Smooth muscle cell (in vitro differentiated cells): ENCODE data around the gene HACD3. TPM values are rescaled to one million over a fixed set of nuclear protein-coding genes. Genes with fewer than 3 reads are reported as not detected.
A peak's percentile ranks its signal among the peaks of the same experiment; 100 is the strongest.

Source experiments
- DNase-seq: peaks from one replicate; lab custom pipeline; 2025; ENCODE audit not compliant: unreplicated experiment; lab: John Stamatoyannopoulos, UW
- H2AFZ ChIP-seq: fragments of 200-600 bp; sonication (generic); 2 replicates; pipeline ENCODE4 v1.6.0; 2016; ENCODE audit warnings: antibody characterized with exemption, low read depth, mild to moderate bottlenecking
- H3F3A ChIP-seq: fragments of 200-600 bp; sonication (generic); 2 replicates; pipeline ENCODE4 v1.6.0; 2017; ENCODE audit warnings: antibody characterized with exemption, low read depth
- H3K27ac ChIP-seq: fragments of 200-600 bp; sonication (generic); 2 replicates; pipeline ENCODE4 v1.5.1; 2016; ENCODE audit warnings: low read depth, mild to moderate bottlenecking
- H3K27me3 ChIP-seq: fragments of 200-600 bp; sonication (generic); 2 replicates; pipeline ENCODE4 v1.6.1; 2016; ENCODE audit warnings: low read depth, mild to moderate bottlenecking
- H3K36me3 ChIP-seq: fragments of 200-600 bp; sonication (generic); 2 replicates; pipeline ENCODE4 v1.5.1; 2016; ENCODE audit warnings: low read depth
- H3K4me1 ChIP-seq: fragments of 200-600 bp; sonication (generic); 2 replicates; pipeline ENCODE4 v1.5.1; 2016; ENCODE audit warnings: low read depth
- H3K4me2 ChIP-seq: fragments of 200-600 bp; sonication (generic); 2 replicates; pipeline ENCODE4 v1.6.0; 2016; ENCODE audit warnings: mild to moderate bottlenecking
- H3K4me3 ChIP-seq: fragments of 200-600 bp; sonication (generic); 2 replicates; pipeline ENCODE4 v1.5.1; 2016; ENCODE audit warnings: mild to moderate bottlenecking
- H3K79me2 ChIP-seq: fragments of 200-600 bp; sonication (generic); 2 replicates; pipeline ENCODE4 v1.6.0; 2016; ENCODE audit warnings: low read depth, mild to moderate bottlenecking
- H3K9ac ChIP-seq: fragments of 200-600 bp; sonication (generic); 2 replicates; pipeline ENCODE4 v1.6.0; 2016; ENCODE audit warnings: low read depth
- H3K9me3 ChIP-seq: fragments of 200-600 bp; sonication (generic); replicated peaks from 2 replicates; pipeline ENCODE4 v1.5.1; 2016; ENCODE audit warnings: low read depth
- H4K20me1 ChIP-seq: fragments of 200-600 bp; sonication (generic); 2 replicates; pipeline ENCODE4 v1.6.0; 2016; ENCODE audit warnings: low read depth
- CTCF ChIP-seq: fragments of 200-600 bp; sonication (generic); IDR thresholded peaks from 2 replicates; pipeline ENCODE4 v1.5.1; 2017; ENCODE audit warnings: borderline replicate concordance, mild to moderate bottlenecking, antibody characterized with exemption; ENCODE audit not compliant: insufficient read depth, poor library complexity, severe bottlenecking
- WGBS: methylation state at CpG from one replicate; pipeline ENCODE4 v1.1.7; 2016; ENCODE audit warnings: low lambda C conversion rate; 5-methylcytosine and 5-hydroxymethylcytosine counted together
- polyA plus RNA-seq: library from polyadenylated mRNA; unstranded; fragments of >200 nt; fragmentation: Nextera tagmentation; extraction: Ambion mirVana; gene quantifications from 2 replicates; pipeline ENCODE4 v1.2.1, GENCODE V29; 2016
- total RNA-seq: library from RNA; depleted of rRNA; stranded (reverse); fragments of >200 nt; gene quantifications from 2 replicates; pipeline ENCODE4 v1.2.3, GENCODE V29; 2014

Gene HACD3
- total and polyA plus RNA-seq, 2 experiments from 2014 or later: 73.8 to 107 TPM

DNA sequence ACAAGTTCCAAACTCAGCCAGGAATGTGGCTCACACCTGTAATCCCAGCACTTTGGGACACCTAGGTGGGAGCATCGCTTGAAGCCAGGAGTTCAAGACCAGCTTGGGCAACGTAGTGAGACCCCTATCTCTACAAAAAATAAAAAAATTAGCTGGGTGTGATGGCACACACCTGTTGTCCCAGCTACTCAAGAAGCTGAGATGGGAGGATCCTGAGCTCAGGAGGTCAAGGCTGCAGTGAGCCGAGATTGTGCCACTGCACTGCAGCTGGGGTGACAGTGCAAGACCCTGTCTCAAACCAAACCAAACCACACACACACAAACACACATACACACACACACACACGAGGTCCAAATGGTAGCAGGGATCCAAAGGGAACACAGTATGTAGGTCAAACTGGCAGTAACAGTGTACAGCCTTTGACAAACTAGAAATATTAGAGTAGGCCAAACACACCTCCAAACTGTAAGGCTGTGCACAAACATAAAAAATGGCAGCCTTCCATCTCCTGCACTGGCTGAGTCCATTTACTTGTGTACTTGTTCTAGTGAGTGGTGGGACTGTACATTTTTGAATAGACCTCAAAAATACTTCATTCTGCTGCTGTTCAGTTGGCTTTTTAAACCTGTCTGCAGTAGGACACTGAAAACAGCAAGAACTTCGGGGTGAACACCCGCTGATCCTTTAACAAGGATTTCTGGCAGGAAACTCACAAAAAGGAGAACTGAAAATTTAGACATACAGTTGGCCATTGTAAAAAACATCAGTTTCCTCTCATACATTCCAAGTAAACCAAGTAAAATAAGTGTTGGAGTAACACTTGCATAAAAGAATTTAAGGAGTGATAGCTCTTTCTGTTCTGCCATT is 47.1 kb downstream of the HACD3 start:
- Histone ChIP-seq H3K4me2 (no peak overlapping the region), H3K36me3 (peaks cover 1% of the 10 kb centered on the region), H4K20me1 (no peaks in the 10 kb centered on the region), H3K4me3 (no peak overlapping the region), H3K79me2 (no peaks in the 10 kb centered on the region), H3F3A (no peaks in the 10 kb centered on the region), H2AFZ (no peak overlapping the region), H3K27ac (no peak overlapping the region), H3K9ac (no peak overlapping the region), H3K4me1 (peaks cover 8% of the 10 kb centered on the region), H3K9me3 (no peaks in the 10 kb centered on the region), H3K27me3 (no peaks in the 10 kb centered on the region)
- DNase-seq: no peak
- no peak for TF ChIP-seq CTCF
- 87% methylated on average over 6 of the region's 6 CpGs for WGBS

DNA sequence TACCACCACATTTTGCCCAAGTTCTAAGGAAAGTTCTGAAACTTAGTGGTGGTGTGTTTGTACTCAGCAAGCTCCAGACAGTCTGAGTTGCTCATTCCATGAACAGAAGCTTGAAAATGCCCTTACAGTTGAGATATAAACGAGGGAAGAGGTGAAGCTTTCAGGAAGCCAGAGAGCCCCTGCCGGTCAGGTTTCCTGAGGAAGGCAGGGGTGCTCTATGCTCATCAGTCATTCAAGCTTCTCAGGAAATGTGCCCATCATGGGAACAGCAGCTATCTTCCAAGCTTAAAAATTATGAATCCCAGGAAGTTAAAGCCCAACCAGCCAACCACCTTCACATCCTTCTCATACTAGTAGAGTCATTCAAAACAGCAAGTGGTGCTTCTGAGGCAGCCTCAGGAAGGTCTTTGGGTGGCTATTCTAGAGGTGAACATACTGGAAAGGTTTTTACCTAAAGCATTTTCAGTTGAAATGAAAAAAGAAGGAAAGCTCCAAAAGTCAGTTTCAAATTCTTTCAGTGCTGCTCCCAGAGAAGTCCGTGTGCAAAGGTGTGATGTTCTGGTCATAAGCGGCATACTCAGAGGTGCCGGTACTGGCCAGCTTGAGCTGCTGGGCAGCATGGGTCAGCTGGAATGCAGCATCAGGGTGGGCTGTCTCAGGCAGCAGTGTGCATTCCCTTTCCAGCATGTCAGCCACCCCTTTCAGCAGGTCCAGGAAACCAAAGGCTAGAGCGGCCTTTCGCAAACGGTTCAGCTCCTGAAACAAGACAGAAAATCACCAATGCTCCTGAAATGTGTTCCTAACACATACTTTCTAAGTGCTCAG is 48.9 kb downstream of the HACD3 start:
- Histone ChIP-seq H3K9ac (no peak overlapping the region), H3K27ac (peak overlapping the region; percentile 88), H3K27me3 (no peaks in the 10 kb centered on the region), H3F3A (peaks cover 2% of the 10 kb centered on the region), H3K36me3 (peaks cover 9% of the 10 kb centered on the region), H3K79me2 (no peaks in the 10 kb centered on the region), H3K9me3 (no peaks in the 10 kb centered on the region), H3K4me2 (no peak overlapping the region), H2AFZ (no peak overlapping the region), H3K4me3 (no peak overlapping the region), H3K4me1 (peaks cover 8% of the 10 kb centered on the region), H4K20me1 (no peaks in the 10 kb centered on the region)
- 88% methylated on average over 8 of the region's 8 CpGs for WGBS
- DNase-seq: no peak
- TF ChIP-seq CTCF: no peak

- no peaks in the 10 kb centered on the region for H3K9me3 ChIP-seq
- peaks cover 16% of the 10 kb centered on the region for H3K36me3 ChIP-seq
- no peaks in the 10 kb centered on the region for H4K20me1 ChIP-seq
- H3K27me3 ChIP-seq: no peaks in the 10 kb centered on the region
- peak overlapping the region; percentile 88 for H3K27ac ChIP-seq
- H3K79me2 ChIP-seq: no peaks in the 10 kb centered on the region
- peaks cover 8% of the 10 kb centered on the region for H3K4me1 ChIP-seq
- peak overlapping the region; percentile 35 for H3K9ac ChIP-seq
- no peak overlapping the region for H3K4me3 ChIP-seq
- no peak for DNase-seq
- H2AFZ ChIP-seq: no peak overlapping the region
- peaks cover 8% of the 10 kb centered on the region for H3F3A ChIP-seq
- no peak overlapping the region for H3K4me2 ChIP-seq
- WGBS: 67% methylated on average over 3 of the region's 3 CpGs
- no peak for TF ChIP-seq CTCF
Measured at GRCh38 chr15:65579762-65580161, 49.5 kb downstream of the HACD3 start.
